ENCODE measurements around the gene KIF26B.

Gene KIF26B

DNA sequence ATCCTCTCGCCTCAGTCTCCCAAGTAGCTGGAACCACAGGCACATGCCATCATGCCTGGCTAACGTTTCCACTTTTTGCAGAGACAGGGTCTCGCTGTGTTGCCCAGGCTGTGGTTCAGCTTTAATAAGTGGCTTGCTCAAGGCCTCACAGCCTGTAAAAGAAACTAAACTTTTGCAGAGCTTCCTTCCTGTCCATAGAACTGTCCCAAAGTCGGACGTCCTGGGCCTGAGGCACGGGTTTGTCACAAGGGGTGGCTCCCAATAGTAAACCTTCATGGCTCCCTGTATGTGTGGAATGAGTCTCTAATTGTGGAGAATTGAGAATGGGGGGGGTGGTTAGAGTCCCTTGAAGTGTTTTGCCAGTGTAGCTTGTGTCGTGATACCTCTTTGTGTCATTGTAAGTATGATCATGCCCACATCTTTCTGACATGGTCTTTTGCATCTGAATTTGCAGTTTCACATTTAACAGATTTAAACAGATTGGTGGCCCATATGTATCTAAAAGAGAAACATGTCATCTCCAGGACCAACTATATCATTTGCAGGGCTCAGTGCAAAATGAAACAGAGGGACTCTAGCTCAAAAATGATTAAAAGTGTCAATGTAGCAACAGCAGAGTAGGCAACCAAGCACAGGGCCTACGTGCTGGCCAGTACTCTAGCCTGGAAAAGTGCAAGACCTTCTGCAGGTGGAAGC is 332.1 kb downstream of the KIF26B start:
- no peak for DNase-seq (ENCODE audit: low read depth in 3 of 3, low spot score in 1 of 3)

DNA sequence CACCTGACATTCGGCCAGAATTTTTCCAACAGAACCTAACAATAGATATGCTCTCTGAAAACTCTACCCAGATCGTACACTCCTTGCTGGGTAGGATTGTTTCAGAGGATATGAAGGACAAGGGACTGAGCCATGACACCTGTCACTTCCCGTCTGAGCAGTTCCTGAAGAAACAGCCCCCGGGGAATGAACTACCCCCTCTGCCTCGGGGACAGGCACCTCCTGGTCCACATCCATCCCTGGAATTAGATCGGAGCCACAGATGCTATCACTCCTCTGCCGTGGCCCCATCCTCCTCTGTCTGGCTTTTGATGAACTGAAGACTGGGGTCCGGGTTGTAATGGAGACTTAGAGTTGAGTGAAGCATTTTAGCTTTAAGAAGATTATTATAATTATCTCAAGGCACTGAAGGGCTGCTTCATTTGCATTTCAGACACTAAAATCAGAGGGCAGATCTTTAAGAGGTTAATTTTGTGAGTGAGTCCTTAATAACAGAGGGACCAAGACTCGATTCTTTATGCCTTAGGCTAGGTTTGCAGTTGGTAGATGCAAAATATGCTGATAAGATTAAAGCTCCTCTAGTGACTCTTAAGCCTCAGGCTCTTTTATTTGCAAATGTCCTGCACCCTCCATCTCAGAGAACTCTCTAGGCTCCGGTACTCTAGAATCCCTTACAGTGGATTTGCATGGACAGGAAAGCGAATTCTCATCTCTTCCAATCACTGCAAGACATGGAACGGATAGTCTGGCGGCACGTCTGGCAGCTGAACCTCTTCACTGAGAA is 333.8 kb downstream of the KIF26B start:
- no peak for DNase-seq (ENCODE audit: low read depth in 3 of 3, low spot score in 1 of 3)

DNA sequence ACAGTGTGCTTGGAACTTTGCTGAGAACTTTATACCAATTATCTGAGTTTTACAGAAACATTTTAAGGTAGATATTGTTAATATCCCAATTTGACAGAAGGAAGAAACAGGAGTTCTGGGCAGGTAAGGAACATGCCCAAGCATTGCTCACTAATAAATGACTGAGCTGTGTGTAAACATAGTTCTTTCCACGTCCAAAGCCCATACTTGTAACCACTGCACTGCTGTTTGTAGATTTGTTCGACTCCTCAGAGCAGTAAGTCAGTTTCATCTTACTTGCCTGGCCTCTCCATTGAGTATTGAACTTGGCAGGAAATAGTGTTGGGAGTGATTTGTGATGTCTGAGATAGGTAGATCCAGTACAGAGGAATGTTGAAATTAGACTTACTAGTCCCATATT is 335.1 kb downstream of the KIF26B start:
- no peak for DNase-seq (ENCODE audit: low read depth in 3 of 3, low spot score in 1 of 3)

DNA sequence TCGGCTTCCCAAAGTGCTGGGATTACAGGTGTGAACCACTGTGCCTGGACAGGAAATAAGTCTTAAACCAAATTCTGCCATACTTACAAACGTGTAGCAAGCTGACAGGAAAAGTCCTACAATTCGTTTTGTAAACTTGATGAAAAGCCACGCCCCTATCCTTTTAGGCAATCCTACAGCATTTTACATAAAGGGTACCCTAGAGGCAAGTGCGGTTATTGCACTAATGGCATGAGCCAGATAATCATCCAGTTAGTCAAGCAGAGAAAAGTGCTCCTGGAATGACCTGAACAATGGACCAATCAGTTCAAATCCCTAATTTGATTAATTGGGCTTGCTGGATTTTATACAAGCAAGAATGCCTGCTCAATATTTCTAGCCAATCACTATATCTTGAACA is 338.2 kb downstream of the KIF26B start:
- no peak for DNase-seq (ENCODE audit: low read depth in 3 of 3, low spot score in 1 of 3)

DNA sequence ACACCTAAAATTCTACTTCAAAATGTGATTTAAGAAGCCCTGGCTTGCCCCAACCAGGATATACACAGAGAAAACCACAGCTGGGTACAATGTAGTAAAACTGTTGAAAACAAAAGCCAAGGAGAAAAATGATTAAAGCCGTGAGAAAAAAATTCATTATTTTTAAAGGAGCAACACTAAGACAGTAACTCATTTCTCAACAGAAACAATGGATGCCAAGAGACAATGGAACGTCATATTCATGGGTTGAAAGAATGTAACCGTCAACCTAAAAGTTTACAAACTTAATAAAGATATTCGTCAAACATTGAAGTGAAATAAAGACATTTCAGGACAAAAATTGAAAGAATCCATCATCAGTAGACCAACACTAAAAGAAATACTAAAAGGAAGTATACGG is 340.9 kb downstream of the KIF26B start:
- DNase-seq (ENCODE audit: low read depth in 3 of 3, low spot score in 1 of 3), result no peak

GRCh38 chr1:245500546-245500945 is 345.8 kb downstream of the KIF26B start:
- no peak for DNase-seq (ENCODE audit: low read depth in 3 of 3, low spot score in 1 of 3)

DNA sequence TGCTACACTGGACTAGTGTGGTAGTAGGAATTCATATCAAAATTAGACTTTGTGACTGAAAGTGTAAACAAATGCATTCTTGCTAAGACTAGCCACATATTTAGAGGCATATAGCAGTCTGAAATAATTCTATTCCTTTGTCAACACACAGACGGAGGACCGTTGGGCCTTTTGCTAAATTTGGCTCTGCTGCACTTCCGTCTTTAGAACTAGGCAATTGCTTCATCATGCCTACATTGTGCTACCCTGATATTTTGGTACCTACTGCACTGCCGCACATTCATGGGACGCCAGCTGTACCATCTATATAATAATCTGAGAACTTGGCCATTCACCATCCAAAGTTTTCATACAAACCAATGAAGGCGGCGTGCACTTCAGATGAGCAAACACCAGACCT is 346.8 kb downstream of the KIF26B start:
- no peak for DNase-seq (ENCODE audit: low read depth in 3 of 3, low spot score in 1 of 3)

- no peak for DNase-seq (ENCODE audit: low read depth in 3 of 3, low spot score in 1 of 3)
These were observed 348.8 kb downstream of the KIF26B start for GRCh38 chr1:245503548-245503947.

- DNase-seq (ENCODE audit: low read depth in 3 of 3, low spot score in 1 of 3), result no peak
These were observed 355.4 kb downstream of the KIF26B start for GRCh38 chr1:245510144-245510543.

DNA sequence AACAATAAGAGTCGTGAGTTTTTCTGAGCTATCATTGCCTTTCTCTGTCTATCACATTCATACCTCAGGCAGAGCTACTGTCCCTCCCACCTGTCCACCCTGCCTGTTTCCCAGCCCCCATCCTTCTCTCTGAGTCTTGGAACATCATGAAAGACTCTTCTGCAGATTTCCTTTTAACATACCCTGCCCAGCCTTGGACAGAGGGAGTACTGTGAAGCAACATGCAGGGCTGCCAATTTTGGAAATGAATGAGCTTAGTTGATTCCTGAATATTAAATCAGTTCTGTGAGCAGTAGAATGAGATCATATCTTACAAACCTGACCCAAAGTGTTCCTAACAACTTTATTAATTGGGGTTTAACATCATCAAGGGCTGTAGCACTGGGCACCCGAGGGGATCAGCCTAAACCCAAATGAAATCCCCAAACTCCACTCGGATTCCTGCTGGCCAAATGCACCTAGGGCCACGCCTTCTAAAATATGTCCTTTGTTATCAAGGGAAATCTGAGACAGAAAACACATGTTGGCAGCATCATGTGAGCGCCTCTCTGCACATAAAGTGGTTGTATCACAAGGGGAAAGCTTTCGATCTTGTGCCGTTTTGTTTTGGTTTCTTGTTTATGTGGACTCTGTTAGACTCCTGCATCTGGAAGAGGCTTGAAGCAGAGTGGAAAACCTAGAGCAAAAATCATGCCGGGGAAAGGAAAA is 357.6 kb downstream of the KIF26B start:
- DNase-seq (ENCODE audit: low read depth in 3 of 3, low spot score in 1 of 3), result no peak

- no peak for DNase-seq (ENCODE audit: low read depth in 3 of 3, low spot score in 1 of 3)
These were observed 358.3 kb downstream of the KIF26B start for GRCh38 chr1:245512980-245513578.

GRCh38 chr1:245516284-245516759 is 361.5 kb downstream of the KIF26B start:
- DNase-seq (ENCODE audit: low read depth in 3 of 3, low spot score in 1 of 3), result no peak

DNA sequence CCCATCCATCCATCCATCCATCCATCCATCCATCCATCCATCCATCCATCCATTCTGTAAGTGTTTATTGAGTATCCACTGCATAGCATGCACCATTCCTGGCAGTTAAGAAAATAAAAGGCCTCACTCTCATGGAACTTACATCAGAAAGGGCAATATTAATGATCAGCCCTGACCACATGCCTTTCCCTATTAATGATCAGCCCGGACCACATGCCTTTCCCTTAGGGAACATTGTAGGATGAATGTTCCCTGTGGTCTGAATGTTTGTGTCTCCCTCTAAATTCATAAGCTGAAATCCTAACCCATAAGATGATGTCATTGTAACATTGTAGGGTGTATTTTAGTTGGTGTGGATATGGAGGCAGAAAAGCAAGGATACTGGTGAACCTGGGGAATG is 365.8 kb downstream of the KIF26B start:
- no peak for DNase-seq (ENCODE audit: low read depth in 3 of 3, low spot score in 1 of 3)

- no peak for DNase-seq (ENCODE audit: low read depth in 3 of 3, low spot score in 1 of 3)
These were observed 371.4 kb downstream of the KIF26B start for GRCh38 chr1:245526141-245526540.

DNA sequence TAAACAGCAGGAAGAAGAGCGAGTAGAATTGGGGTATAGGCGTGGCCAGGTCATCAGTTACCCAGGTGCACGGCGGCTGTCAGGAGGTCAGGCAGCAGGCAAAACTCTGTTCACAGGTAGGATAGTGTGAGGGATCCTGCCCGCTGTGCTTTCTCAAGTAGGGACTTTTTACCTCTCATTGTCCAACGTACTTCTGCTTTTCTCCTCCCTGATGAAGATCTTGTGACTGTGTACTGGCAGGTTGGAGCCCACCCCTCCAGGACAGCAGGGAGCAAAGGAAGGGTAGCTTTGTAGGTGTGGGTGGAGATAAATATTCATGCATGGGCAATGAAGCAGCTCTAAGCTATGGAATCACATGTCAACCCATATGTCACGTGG is 373.5 kb downstream of the KIF26B start:
- DNase-seq (ENCODE audit: low read depth in 3 of 3, low spot score in 1 of 3), result no peak

DNA sequence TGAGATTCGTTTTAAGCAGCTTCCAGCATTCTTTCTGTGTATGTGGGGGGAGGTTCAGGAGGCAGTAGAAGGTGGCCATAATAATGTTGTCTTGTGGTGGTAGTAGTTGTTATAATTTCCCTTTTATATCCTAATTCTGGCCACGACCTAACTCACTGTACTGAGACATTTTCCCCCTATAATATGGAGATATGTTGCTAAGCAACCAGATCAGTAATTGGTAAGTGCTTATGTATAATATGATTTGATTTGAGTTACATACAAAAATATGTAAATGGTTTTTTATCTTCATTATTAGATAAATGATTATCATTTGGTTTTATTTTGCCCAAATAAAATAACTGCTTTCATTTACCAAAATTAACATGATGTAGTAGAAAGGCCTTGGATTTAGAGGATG is 376.2 kb downstream of the KIF26B start:
- no peak for DNase-seq (ENCODE audit: low read depth in 3 of 3, low spot score in 1 of 3)

GRCh38 chr1:245537992-245538391 is 383.2 kb downstream of the KIF26B start:
- no peak for DNase-seq (ENCODE audit: low read depth in 3 of 3, low spot score in 1 of 3)

GRCh38 chr1:245538671-245539070 is 383.9 kb downstream of the KIF26B start:
- DNase-seq (ENCODE audit: low read depth in 3 of 3, low spot score in 1 of 3), result no peak

DNA sequence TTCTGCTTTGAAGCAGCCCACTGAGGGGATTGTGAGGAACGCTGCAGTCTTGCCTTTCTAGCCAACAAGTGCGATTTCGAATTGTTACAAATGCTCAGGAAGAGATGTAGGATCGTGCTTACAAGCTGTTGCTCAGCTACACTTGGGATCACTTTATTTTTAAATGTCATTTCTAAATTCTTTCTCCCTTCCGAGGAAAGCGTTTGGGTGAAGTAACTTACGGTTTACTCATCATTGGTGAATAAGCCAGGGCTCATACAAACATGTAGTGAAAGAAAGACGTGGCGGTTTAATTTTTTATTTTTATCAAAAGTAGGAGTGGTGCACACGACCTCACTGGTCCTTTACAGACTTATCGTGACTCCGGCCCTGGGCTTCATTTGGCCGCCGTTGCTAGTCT is 386.6 kb downstream of the KIF26B start:
- no peak for DNase-seq (ENCODE audit: low read depth in 3 of 3, low spot score in 1 of 3)

- no peak for DNase-seq (ENCODE audit: low read depth in 3 of 3, low spot score in 1 of 3)
These were observed 387.6 kb downstream of the KIF26B start for GRCh38 chr1:245542365-245542764.

DNA sequence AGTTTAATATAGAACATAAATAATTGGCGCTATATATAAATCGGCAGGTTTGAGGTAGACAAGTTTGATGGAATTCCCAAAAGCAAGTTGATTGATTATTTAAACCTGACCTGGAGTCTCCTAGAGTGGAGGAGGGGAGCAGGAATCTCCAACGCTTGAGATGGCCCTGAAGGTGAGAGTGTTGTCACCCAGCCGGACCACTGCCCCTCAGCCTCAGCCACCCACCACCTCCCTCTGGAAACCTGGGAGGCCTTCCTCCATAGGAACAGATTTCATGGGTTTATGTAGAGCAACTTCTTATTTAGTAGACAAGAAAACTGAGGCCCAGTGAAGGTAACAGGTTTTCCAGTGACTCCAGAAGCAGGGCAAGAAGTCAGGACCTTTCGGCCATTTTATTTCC is 389.5 kb downstream of the KIF26B start:
- no peak for DNase-seq (ENCODE audit: low read depth in 3 of 3, low spot score in 1 of 3)

DNA sequence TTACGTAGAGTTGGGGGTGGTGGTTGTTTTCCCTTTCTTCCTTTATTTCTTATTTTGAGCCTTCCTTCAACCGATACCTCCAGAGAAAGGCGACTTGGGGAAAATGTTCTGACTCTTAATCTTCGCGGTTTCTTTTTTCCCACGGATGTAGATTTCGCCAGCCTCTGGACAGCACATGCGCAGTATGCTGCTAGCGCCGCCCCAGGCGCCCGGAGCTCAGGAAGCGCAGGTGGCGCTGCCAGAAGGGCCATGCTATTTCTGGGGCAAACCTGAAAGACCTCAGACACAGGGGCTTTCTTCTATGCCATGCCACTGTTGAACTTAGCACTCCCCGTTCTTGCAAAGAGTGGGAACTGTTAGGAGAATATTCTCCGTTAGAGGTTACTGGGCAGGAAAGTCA is 392.1 kb downstream of the KIF26B start:
- no peak for DNase-seq (ENCODE audit: low read depth in 3 of 3, low spot score in 1 of 3)
